ENCODE data around the gene MED27. TPM values are rescaled to one million over a fixed set of nuclear protein-coding genes. Genes with fewer than 3 reads are reported as not detected.

MED27 gene
- total and polyA plus RNA-seq, 2 of the 8 experiments (the other 6 are each of a cell fraction or from before 2014, with no cell fraction given): 29.9 to 56.5 TPM

DNA sequence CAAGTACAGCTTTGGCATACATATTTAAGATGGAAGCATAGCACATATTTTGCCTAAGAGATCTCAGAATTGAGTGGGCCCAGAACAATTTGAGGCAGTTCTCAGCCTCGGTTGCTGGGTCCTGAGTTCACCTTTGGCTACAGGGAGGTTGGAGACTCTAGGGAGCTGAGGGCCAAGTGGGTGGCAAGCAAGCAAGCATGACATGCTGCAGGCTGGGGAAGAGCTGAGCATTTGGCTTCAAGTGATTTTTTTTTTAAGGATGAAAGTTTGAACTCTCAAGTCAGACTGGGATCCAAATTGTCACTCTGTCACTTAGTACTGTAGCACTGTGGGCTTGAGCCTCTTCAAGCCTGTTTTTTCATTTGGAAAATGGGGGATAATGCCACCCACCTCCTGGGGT lies 160.5 kb downstream of the MED27 start (continued):
- TF ChIP-seq, protein P1, sequence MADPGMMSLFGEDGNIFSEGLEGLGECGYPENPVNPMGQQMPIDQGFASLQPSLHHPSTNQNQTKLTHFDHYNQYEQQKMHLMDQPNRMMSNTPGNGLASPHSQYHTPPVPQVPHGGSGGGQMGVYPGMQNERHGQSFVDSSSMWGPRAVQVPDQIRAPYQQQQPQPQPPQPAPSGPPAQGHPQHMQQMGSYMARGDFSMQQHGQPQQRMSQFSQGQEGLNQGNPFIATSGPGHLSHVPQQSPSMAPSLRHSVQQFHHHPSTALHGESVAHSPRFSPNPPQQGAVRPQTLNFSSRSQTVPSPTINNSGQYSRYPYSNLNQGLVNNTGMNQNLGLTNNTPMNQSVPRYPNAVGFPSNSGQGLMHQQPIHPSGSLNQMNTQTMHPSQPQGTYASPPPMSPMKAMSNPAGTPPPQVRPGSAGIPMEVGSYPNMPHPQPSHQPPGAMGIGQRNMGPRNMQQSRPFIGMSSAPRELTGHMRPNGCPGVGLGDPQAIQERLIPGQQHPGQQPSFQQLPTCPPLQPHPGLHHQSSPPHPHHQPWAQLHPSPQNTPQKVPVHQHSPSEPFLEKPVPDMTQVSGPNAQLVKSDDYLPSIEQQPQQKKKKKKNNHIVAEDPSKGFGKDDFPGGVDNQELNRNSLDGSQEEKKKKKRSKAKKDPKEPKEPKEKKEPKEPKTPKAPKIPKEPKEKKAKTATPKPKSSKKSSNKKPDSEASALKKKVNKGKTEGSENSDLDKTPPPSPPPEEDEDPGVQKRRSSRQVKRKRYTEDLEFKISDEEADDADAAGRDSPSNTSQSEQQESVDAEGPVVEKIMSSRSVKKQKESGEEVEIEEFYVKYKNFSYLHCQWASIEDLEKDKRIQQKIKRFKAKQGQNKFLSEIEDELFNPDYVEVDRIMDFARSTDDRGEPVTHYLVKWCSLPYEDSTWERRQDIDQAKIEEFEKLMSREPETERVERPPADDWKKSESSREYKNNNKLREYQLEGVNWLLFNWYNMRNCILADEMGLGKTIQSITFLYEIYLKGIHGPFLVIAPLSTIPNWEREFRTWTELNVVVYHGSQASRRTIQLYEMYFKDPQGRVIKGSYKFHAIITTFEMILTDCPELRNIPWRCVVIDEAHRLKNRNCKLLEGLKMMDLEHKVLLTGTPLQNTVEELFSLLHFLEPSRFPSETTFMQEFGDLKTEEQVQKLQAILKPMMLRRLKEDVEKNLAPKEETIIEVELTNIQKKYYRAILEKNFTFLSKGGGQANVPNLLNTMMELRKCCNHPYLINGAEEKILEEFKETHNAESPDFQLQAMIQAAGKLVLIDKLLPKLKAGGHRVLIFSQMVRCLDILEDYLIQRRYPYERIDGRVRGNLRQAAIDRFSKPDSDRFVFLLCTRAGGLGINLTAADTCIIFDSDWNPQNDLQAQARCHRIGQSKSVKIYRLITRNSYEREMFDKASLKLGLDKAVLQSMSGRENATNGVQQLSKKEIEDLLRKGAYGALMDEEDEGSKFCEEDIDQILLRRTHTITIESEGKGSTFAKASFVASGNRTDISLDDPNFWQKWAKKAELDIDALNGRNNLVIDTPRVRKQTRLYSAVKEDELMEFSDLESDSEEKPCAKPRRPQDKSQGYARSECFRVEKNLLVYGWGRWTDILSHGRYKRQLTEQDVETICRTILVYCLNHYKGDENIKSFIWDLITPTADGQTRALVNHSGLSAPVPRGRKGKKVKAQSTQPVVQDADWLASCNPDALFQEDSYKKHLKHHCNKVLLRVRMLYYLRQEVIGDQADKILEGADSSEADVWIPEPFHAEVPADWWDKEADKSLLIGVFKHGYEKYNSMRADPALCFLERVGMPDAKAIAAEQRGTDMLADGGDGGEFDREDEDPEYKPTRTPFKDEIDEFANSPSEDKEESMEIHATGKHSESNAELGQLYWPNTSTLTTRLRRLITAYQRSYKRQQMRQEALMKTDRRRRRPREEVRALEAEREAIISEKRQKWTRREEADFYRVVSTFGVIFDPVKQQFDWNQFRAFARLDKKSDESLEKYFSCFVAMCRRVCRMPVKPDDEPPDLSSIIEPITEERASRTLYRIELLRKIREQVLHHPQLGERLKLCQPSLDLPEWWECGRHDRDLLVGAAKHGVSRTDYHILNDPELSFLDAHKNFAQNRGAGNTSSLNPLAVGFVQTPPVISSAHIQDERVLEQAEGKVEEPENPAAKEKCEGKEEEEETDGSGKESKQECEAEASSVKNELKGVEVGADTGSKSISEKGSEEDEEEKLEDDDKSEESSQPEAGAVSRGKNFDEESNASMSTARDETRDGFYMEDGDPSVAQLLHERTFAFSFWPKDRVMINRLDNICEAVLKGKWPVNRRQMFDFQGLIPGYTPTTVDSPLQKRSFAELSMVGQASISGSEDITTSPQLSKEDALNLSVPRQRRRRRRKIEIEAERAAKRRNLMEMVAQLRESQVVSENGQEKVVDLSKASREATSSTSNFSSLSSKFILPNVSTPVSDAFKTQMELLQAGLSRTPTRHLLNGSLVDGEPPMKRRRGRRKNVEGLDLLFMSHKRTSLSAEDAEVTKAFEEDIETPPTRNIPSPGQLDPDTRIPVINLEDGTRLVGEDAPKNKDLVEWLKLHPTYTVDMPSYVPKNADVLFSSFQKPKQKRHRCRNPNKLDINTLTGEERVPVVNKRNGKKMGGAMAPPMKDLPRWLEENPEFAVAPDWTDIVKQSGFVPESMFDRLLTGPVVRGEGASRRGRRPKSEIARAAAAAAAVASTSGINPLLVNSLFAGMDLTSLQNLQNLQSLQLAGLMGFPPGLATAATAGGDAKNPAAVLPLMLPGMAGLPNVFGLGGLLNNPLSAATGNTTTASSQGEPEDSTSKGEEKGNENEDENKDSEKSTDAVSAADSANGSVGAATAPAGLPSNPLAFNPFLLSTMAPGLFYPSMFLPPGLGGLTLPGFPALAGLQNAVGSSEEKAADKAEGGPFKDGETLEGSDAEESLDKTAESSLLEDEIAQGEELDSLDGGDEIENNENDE (IDR thresholded peaks at IDR 0.05; ENCODE audit: insufficient replicate concordance, low read length): no peak
- TF ChIP-seq POLR2A (IDR thresholded peaks at IDR 0.05; ENCODE audit: control extremely low read depth in 1 of 2, low read depth in 2 of 2, low read length in 2 of 2): no peak
- no peak for TF ChIP-seq PHF8 (conservative IDR thresholded peaks at IDR 0.05; ENCODE audit: low read depth, low read length)
- TF ChIP-seq KDM5A (IDR thresholded peaks at IDR 0.05; ENCODE audit: low read length): no peak
- TF ChIP-seq, protein P2, sequence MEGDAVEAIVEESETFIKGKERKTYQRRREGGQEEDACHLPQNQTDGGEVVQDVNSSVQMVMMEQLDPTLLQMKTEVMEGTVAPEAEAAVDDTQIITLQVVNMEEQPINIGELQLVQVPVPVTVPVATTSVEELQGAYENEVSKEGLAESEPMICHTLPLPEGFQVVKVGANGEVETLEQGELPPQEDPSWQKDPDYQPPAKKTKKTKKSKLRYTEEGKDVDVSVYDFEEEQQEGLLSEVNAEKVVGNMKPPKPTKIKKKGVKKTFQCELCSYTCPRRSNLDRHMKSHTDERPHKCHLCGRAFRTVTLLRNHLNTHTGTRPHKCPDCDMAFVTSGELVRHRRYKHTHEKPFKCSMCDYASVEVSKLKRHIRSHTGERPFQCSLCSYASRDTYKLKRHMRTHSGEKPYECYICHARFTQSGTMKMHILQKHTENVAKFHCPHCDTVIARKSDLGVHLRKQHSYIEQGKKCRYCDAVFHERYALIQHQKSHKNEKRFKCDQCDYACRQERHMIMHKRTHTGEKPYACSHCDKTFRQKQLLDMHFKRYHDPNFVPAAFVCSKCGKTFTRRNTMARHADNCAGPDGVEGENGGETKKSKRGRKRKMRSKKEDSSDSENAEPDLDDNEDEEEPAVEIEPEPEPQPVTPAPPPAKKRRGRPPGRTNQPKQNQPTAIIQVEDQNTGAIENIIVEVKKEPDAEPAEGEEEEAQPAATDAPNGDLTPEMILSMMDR (IDR thresholded peaks at IDR 0.05; ENCODE audit: control extremely low read depth in 1 of 3, insufficient read depth in 1 of 3, low read depth in 1 of 3, low read length in 3 of 3): no peak
- no peak for TF ChIP-seq ZNF274 (IDR thresholded peaks at IDR 0.05; ENCODE audit: borderline replicate concordance, extremely low read depth, low read length)
- TF ChIP-seq SP2 (IDR thresholded peaks at IDR 0.05; ENCODE audit: low read length): no peak
- no peak for TF ChIP-seq CEBPB (IDR thresholded peaks at IDR 0.05; ENCODE audit: low read depth, low read length)
- TF ChIP-seq TAF1 (IDR thresholded peaks at IDR 0.05; ENCODE audit: low read depth, low read length): no peak
- no peak for TF ChIP-seq NANOG (IDR thresholded peaks at IDR 0.05; ENCODE audit: insufficient read depth, low read depth, low read length, poor library complexity, severe bottlenecking)
